HG02642 (cell line): ENCODE measurements around the gene PREP.
"Not testable (repeated sequence)": the region's sequence is repeated elsewhere in the genome, so short reads cannot be mapped to it uniquely, and the experiment has no call there.

Source experiments
- ATAC-seq: cut with Tn5 transposase; IDR thresholded peaks from one replicate; pipeline ENCODE4 v1.9.1; 2021; ENCODE audit warnings: mild to moderate bottlenecking; ENCODE audit not compliant: unreplicated experiment, poor library complexity

Gene PREP

DNA sequence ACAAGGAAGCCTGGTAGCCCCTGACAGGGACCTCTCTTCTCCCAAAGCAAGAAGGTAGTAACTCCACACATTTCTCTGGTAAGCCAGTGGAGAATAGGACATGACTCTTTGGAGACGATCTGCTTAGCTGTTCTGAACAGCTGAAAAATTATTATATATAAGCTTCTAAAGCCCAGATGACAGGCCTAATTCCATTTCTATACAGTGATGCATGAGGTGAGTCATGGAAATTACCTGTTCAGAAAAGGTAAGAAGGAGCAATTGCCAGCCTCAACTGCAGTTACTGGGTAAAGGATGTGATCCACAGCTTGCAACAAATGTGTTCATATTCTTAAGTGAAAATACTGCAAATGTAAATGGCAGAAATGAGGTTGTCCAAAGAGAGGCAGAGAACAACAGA lies 54.0 kb downstream of the PREP start:
- no peak for ATAC-seq

DNA sequence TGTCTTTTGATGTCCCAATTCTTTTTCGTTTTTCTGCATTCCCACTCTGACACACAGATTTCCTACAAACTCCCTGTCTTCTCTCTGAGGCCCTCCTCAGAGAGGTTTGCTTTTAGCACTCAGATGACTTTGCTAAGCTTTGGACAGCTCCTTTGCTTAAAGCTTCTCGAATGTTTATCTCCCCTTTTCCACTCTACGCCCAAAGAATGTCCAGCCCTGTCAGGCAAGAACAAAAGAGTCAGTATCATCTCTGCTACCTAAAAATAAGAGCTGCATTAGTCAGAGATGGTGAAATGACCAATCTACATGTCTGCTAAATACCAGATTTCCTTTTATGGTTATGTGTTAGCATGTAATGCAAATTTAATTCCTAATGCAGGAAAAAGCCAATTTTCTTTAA lies 56.8 kb downstream of the PREP start:
- no peak for ATAC-seq

- no peak for ATAC-seq
These were observed 57.4 kb downstream of the PREP start for GRCh38 chr6:105345506-105345905.

- no peak for ATAC-seq
These were observed 58.0 kb downstream of the PREP start for GRCh38 chr6:105344881-105345370.

DNA sequence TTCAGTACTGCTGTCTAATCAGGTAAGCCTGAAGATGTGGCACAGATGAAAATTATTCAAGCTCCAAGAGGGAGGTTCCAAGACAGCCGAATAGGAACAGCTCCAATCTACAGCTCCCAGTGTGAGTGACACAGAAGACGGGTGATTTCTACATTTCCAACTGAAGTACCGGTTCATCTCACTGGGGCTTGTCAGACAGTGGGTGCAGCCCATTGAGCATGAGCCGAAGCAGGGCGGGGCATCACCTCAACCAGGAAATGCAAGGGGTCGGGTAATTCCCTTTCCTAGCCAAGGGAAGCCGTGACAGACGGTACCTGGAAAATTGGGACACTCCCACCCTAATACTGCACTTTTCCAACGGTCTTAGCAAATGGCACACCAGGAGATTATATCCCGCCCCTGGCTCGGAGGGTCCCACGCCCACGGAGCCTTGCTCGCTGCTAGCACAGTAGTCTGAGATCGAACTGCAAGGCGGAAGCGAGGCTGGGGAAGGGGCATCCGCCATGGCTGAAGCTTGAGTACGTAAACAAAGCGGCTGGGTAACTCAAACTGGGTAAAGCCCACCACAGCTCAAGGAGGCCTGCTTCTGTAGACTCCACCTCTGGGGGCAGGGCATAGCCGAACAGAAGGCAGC lies 64.4 kb downstream of the PREP start:
- ATAC-seq, result not testable (repeated sequence)

DNA sequence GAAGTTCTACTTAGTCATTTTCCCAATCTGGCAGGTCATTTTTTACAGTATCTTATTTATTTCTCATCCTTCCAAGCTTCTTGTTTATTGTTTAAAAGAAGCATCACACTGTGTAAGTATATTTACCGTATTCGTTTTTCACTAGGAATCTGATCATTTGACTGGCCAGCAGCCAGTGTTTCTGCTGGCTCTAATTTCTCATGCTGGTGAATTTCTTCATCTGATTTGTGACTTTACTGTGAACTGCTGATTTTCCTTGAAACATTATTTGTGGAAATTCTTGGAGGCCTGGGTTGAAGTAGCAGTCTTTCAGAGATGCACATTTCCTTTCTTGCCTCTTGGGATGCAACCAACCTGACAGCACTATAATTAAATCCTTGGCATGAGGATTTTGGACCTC lies 65.9 kb downstream of the PREP start:
- ATAC-seq, result no peak

DNA sequence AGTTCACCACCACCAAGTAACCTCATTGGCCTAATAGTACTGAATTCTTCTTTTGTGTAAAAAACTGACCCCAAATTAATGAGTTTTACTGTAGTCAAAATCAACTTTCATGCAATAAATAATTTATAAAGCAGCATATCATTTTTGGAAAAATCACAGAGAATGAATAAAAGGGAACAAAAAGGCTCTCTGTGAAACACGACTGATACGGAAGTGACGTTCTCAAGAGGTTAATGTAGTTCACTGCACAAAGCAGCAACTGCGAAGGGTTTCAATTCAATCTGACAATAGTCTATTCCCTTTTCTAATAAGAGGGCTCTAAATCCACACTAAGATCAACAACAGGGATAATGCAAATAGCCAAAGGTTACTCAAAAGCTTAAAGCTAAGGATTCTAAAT lies 70.3 kb downstream of the PREP start:
- ATAC-seq, result no peak

DNA sequence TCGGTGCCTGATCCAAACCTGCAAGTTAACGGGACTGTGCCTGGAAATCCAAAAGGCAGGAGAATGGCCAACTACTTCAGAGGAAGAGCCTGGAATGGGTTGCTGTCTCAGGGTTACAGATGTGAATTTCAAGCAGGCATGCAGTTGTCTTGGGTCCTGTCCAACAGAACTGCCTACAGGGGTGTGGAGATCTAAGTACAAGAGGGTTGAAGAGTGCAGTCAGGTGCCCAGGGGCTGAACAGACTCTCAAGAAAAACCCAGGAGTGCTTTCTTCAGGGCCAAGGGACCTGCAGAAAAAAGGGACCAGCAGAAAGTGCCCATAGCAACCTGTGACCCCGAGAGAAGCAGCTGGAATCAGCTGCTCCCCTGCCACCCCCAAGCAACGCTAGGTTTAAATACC lies 71.0 kb downstream of the PREP start:
- no peak for ATAC-seq

DNA sequence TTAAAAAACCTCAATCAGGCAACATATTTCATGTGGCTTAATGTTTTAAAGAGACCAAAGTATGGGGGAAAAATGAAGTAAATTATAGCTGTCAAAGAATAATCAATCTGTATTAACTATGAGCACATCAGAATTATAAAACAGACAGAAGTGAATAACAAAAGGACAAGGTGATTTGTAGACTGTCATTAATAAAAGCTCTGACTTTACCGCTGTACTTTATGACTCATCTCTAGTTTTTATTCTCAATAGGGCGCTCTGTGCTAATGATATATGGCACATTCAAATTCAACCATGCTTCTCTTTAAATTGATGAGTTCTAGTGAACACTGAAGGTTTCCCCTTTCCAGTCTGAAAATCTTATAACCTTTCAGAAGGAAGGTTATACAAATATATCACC lies 72.0 kb downstream of the PREP start:
- ATAC-seq, result no peak

DNA sequence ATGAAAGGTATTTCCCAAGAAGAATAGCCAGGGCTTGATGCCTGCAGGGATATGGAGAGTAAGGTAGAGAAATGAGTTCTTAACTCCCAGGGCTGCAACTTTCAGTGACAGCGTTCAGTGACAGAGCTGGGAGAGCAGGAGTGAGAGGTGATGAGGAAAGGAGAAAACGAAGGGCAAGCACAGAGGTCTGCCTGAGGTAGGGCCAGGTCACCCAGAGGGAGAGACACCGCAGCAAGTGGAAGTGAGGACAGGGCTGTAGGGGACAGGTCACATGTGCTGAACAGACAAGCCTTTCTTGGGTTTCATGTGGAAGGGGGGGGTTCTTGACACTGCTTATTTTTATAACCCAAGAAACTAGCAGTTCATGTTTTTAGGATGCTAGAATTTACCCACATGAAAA lies 72.5 kb downstream of the PREP start:
- no peak for ATAC-seq

DNA sequence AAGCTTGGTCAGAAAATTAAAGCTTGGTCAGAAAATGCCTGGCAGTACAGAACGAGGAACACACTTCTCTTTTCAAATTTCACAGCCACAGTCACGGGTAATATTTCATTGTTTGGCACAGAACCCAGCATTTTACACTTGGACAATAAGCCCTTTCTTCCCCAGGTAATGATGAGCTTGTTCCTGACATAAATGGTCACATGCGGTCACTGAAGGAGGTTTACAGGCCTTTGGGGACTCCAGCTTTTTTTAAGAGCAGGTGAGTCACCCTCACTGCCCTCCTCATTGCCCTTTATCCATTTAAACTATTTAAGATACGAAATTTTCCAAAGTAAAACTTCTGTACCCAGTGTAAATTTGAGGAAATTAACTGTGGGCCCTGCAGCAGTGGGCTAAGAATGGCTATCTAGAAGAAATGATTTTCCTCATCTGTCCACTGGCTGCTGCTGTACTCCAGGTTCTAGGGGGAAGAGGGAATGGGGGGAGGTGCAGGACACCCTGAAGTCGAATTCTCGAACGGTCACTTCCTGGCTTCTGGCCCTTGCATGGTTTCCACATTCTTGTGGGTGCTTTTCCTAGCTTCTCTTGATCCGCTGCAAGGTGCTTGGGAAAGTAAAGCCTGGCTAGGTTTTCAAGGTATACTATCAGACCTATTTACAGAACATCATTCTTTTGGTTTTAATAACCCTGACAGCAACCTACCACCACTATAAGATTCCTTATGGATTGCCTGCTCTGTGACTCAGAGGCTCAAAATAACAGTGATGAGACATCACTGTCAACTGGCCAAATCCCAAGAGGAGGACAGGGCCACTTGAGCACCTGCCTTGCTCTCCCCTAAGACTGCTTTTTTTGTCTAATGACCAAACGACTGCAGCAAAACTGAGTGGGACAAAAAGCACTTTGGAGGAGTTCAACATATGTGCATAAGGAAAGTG lies 75.8 kb downstream of the PREP start:
- ATAC-seq, result no peak

DNA sequence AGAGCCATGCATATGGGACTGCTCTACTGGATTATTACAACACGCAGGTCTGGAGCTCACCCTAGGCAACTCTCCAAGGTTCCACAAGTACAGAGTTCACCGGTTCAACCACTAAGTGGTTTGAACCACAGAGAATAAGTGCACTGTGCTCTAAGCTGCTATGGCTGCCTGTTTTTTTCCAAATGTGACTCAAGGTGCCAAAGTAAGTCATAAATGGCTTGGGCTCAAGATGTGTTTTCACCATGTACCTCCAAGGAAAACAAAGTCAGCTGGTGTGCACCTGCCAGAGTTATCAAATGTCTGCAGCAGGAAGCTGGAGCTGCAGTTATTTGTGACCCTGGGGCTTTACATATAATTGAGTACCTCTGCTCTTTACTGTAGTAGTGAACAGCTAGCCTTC lies 76.7 kb downstream of the PREP start:
- ATAC-seq, result no peak

DNA sequence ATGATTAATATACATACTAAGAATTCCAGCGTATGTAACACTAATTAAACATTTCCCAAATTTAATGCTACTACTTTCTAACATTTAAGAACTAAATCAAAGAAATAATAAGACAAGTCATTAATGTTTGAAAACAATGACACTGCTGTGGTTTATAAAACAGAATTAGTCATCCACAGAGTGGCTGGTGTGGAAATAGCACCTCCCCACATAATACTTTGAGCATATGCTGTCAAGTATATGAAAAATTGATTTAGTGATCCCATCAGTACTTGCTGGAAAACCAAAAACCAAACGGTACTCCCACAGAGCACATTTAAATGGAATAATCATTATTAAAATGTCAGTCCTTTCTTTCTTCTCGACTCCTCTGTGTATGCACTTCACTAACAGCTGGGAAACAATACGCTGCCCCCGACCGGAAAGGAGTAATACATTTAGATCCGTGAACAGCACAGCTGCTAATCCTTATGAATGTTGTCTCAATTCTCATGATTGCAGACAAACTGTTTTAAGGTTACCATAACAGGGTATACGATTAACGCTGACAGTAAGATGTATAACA lies 78.4 kb downstream of the PREP start:
- ATAC-seq, result no peak

GRCh38 chr6:105322499-105323225 lies 80.2 kb downstream of the PREP start:
- ATAC-seq, result no peak

- ATAC-seq, result no peak
These were observed 81.2 kb downstream of the PREP start for GRCh38 chr6:105321728-105322127.

- no peak for ATAC-seq
These were observed 81.7 kb downstream of the PREP start for GRCh38 chr6:105321207-105321606.

- no peak for ATAC-seq
These were observed 82.1 kb downstream of the PREP start for GRCh38 chr6:105320765-105321164.

DNA sequence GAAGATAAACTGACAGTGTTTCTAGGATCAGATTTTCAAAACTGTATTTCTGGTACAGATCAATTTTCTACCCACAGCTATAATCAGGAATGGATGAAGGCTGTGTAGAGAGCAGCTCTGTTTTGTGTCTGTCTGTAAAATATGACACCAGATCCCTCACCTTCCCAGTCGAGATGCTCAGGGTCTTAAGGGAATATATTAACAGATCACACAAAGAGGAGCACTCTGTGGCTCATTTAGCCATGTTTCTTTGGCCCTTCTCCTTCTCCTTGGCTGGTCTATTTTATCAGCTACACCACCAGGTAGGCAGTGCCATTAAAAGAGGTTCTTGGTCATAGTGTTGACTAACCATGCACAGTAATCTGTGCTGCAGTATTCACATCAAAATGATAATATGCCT lies 82.6 kb downstream of the PREP start:
- no peak for ATAC-seq

- ATAC-seq, result no peak
These were observed 83.6 kb downstream of the PREP start for GRCh38 chr6:105319331-105319730.

DNA sequence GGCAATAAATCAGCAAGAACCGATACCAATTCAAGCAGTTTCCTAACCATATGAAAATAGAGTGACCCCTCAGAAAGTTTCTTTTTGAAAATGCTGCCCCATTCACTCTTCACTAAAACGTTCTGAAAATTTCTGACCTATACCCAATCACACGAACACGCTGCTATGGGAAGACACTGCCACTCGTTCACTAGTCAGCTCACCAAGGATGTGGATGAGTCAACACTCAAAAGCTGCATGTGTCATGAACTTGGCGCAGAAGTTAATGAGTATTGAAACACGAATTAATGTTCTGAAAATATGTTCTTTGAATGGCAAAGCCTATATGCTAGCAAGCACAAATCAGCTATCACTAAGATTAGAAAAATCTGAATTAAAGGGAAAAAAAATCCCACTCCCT lies 84.2 kb downstream of the PREP start:
- ATAC-seq, result no peak
